Activated B cell treated with CpG ODN at 0.5 μM for 24 hours (primary cell): ENCODE results near the gene PRR22. TPM values are rescaled to one million over a fixed set of nuclear protein-coding genes. Genes with fewer than 3 reads are reported as not detected.

Source experiments
- ATAC-seq: fragments of 200-7000 bp; cut with Tn5 transposase; one replicate; pipeline ENCODE4 v1.10.0; 2021; ENCODE audit warnings: low read depth, mild to moderate bottlenecking, moderate library complexity
- CTCF ChIA-PET: fragments of 350-600 bp; sonication (Branson Sonifier 250); formaldehyde crosslinking; loops from one replicate; lab custom pipeline; 2021; ENCODE audit warnings: antibody characterized with exemption; lab: Charles Lee
- POLR2A ChIA-PET: fragments of 350-600 bp; sonication (Branson Sonifier 250); formaldehyde crosslinking; loops from one replicate; lab custom pipeline; 2021; ENCODE audit warnings: antibody characterized with exemption; lab: Charles Lee
- DNase-seq: peaks from one replicate; pipeline ENCODE4 v3.0.0; 2022
- H3K27ac Mint-ChIP-seq: one replicate; pipeline ENCODE4 v1.8.0; 2020; ENCODE audit warnings: mixed read lengths
- H3K27me3 Mint-ChIP-seq: one replicate; pipeline ENCODE4 v1.8.0; 2021; ENCODE audit warnings: mixed read lengths
- H3K36me3 Mint-ChIP-seq: one replicate; pipeline ENCODE4 v1.8.0; 2021; ENCODE audit warnings: low read depth, mixed read lengths
- H3K4me1 Mint-ChIP-seq: one replicate; pipeline ENCODE4 v1.8.0; 2021; ENCODE audit warnings: mixed read lengths
- H3K4me3 Mint-ChIP-seq: one replicate; pipeline ENCODE4 v1.8.0; 2020; ENCODE audit warnings: mild to moderate bottlenecking, mixed read lengths
- H3K9me3 Mint-ChIP-seq: one replicate; pipeline ENCODE4 v1.8.0; 2020; ENCODE audit warnings: mixed read lengths
- intact Hi-C: fragments of 100-400 bp; cut with micrococcal nuclease; formaldehyde crosslinking; loops from one replicate; pipeline ENCODE4 v1.15.1; 2024
- total RNA-seq: library from RNA; stranded (reverse); gene quantifications from 2 replicates; pipeline ENCODE4 v1.2.3, GENCODE V29; 2022
- TF ChIP-seq, protein P1 (sequence below): fragments of 200-600 bp; IDR thresholded peaks from one replicate; pipeline ENCODE4 v1.8.0; 2022; ENCODE audit warnings: antibody characterized with exemption, mild to moderate bottlenecking

The PRR22 gene
- total RNA-seq, 1 donor from 2014 or later = 9.8 TPM

DNA sequence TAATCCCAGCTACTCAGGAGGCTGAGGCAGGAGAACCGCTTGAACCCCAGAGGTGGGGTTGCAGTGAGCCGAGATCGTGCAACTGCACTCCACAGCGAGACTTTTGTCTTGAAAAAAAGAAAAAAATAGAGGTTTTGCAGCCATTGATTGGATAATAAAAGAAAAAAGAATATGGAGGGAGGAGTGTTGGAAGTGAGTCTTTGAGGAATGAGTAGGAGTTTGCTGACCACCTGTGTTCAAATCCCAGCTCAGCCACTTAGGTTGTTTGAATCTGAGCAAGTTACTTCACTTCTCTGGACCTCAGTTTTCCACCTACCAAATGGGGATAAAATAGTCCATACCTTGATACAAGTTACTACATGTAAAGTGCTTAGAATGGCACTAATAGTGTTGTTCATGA, 26.6 kb upstream of the PRR22 start:
- POLR2A ChIA-PET = no interaction called here
- Mint-ChIP-seq H3K27ac (no peak overlapping the region), H3K27me3 (no peaks in the 10 kb centered on the region), H3K4me3 (no peak overlapping the region), H3K9me3 (no peaks in the 10 kb centered on the region), H3K36me3 (no peaks in the 10 kb centered on the region), H3K4me1 (no peaks in the 10 kb centered on the region)
- TF ChIP-seq, protein P1, sequence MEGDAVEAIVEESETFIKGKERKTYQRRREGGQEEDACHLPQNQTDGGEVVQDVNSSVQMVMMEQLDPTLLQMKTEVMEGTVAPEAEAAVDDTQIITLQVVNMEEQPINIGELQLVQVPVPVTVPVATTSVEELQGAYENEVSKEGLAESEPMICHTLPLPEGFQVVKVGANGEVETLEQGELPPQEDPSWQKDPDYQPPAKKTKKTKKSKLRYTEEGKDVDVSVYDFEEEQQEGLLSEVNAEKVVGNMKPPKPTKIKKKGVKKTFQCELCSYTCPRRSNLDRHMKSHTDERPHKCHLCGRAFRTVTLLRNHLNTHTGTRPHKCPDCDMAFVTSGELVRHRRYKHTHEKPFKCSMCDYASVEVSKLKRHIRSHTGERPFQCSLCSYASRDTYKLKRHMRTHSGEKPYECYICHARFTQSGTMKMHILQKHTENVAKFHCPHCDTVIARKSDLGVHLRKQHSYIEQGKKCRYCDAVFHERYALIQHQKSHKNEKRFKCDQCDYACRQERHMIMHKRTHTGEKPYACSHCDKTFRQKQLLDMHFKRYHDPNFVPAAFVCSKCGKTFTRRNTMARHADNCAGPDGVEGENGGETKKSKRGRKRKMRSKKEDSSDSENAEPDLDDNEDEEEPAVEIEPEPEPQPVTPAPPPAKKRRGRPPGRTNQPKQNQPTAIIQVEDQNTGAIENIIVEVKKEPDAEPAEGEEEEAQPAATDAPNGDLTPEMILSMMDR = no peak
- intact Hi-C loops = no loop called here
- ATAC-seq (no peak), DNase-seq (no peak)
- CTCF ChIA-PET = no interaction called here

DNA sequence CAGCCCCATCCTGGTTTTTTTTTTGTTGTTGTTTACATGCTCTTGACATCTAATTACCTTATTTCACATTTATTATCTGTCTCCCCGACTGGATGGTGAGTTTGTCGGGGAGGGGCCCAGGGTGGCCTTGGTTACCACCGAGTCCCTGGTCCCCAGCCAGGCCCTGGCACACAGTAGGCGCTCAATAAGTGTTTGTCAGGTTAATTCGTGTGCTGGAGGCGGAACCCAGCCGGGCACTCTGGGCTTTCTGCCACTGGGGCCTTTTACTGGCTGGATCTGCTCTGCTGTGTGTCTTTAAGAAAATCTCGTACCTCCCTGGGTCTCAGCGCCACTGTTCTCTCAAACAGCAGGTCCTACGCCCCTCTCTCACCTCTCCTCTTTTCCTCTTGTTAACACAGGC, 24.9 kb upstream of the PRR22 start:
- ATAC-seq (no peak), DNase-seq (no peak)
- no peak overlapping the region for H3K4me3 Mint-ChIP-seq
- H3K36me3 Mint-ChIP-seq = no peaks in the 10 kb centered on the region
- no peak overlapping the region for H3K27ac Mint-ChIP-seq
- TF ChIP-seq, protein P1 = no peak
- ChIA-PET POLR2A (no interaction called here), CTCF (no interaction called here)
- no peaks in the 10 kb centered on the region for H3K27me3 Mint-ChIP-seq
- no peaks in the 10 kb centered on the region for H3K9me3 Mint-ChIP-seq
- intact Hi-C loops = no loop called here
- H3K4me1 Mint-ChIP-seq = peaks cover 4% of the 10 kb centered on the region

DNA sequence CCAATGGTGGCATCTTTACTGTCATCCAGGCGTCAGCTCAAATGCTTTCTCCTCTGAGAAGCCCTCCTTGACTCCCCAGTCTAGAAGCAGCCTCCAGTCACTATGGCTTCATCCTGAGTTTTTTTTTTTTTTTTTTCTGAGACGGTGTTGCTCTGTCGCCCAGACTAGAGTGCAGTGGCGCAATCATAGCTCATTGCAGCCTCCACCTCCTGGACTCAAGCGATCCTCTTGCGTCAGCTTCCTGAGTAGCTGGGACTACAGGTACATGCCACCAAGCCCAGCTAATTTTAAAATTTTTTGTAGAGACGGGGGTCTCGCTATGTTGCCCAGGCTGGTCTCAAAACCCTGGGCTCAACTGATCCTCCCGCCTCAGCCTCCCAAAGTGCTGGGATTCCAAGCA, 24.5 kb upstream of the PRR22 start:
- POLR2A ChIA-PET = no interaction called here
- no peak overlapping the region for H3K27ac Mint-ChIP-seq
- DNase-seq (no peak), ATAC-seq (no peak)
- H3K4me3 Mint-ChIP-seq = no peak overlapping the region
- intact Hi-C loops = no loop called here
- H3K4me1 Mint-ChIP-seq = peaks cover 8% of the 10 kb centered on the region
- TF ChIP-seq, protein P1 = no peak
- no peaks in the 10 kb centered on the region for H3K36me3 Mint-ChIP-seq
- H3K9me3 Mint-ChIP-seq = no peaks in the 10 kb centered on the region
- no peaks in the 10 kb centered on the region for H3K27me3 Mint-ChIP-seq
- CTCF ChIA-PET = no interaction called here

DNA sequence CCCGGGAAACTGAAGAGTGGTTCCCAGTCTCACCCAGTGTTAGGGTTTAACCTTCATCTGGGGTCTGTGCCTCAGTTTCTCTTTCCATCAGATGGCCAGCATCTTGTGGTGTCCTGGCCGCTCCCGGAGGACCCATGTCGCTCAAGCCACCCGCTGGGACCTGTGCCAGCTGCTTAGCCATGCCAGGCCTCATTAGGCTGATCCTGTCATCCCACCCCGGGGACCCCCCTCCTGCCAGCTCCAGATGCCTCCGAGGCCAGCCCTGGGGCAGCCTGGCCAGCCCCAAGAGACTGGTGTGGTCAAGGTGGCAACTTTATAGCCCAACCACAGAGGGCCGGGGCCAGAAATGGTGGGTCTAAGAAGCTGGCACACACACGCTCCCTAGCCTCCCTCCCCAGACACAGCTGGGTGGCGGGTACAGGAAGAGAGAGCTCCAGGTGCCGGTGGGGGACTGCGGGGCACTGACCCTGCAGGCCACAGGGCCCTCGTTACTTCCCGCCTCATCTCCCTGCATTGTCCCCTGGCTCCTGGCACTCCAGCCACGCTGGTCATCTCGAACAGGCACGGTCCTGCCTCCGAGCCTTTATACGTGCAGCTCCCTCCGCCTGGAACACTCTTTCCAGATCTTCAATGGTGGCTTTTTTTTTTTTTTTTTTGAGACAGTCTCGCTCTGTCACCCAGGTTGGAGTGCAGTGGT, 23.7 kb upstream of the PRR22 start:
- Mint-ChIP-seq H3K27ac (no peak overlapping the region), H3K36me3 (no peaks in the 10 kb centered on the region), H3K27me3 (peaks cover 4% of the 10 kb centered on the region), H3K9me3 (no peaks in the 10 kb centered on the region), H3K4me3 (no peak overlapping the region), H3K4me1 (peaks cover 14% of the 10 kb centered on the region)
- ChIA-PET POLR2A (no interaction called here), CTCF (no interaction called here)
- TF ChIP-seq, protein P1 = no peak
- DNase-seq = no peak
- intact Hi-C loops = no loop called here
- no peak for ATAC-seq

DNA sequence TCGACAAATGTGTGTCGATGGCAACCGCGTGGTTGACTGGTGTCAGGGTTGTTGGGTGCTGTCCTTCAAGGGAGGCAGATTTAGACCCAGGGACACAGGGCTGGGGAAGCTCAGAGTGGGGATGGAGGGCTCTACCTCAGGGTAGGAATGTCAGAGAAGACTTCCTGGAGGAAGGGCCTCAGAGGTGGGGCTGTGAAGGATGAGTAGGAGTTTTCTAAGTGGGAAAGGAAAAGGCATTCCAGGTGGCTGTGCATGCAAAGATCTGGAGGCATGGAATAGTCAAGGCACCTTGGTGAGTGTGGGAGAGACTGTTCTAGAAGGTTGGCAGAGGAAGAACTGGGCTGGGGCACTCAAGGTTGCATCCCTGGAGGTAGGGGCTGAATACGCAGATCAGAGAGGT, 22.4 kb upstream of the PRR22 start:
- no peak for ATAC-seq

More for the DNA sequence above, 22.4 kb upstream of the PRR22 start:
- no peaks in the 10 kb centered on the region for H3K36me3 Mint-ChIP-seq
- CTCF ChIA-PET = no interaction called here
- H3K9me3 Mint-ChIP-seq = no peaks in the 10 kb centered on the region
- H3K4me1 Mint-ChIP-seq = peaks cover 22% of the 10 kb centered on the region
- TF ChIP-seq, protein P1 = no peak
- H3K27ac Mint-ChIP-seq = no peak overlapping the region
- H3K4me3 Mint-ChIP-seq = no peak overlapping the region
- H3K27me3 Mint-ChIP-seq = peaks cover 10% of the 10 kb centered on the region
- intact Hi-C loops = no loop called here
- DNase-seq = no peak
- POLR2A ChIA-PET = interaction anchor here (0.6 kb wide), 1 partner anchor 97 kb away, joined by 3 read pairs; no protein-coding TSS in a partner anchor
